SK-N-SH (cell line): ENCODE data around the gene SYT14. TPM values are rescaled to one million over a fixed set of nuclear protein-coding genes. Genes with fewer than 3 reads are reported as not detected.

Experiments
- CTCF ChIA-PET: fragments of 300-600, 350-600 bp; formaldehyde crosslinking; extraction: SDS; loops from one replicate; lab custom pipeline; 2021; lab: Yijun Ruan, JAX
- POLR2A ChIA-PET: fragments of 350-600 bp; sonication (Branson Sonifier 250); formaldehyde crosslinking; extraction: SDS; loops from one replicate; lab custom pipeline; 2020; ENCODE audit warnings: antibody characterized with exemption, inconsistent platforms; lab: Yijun Ruan, JAX
- DNase-seq: peaks from one replicate; pipeline ENCODE4 v3.0.0; 2012
- H2AFZ ChIP-seq: fragments of 200-600 bp; sonication (generic); 2 replicates; pipeline ENCODE4 v1.8.1; 2016; ENCODE audit warnings: antibody characterized with exemption, mild to moderate bottlenecking, low read depth
- H3F3A ChIP-seq: fragments of 200-600 bp; sonication (generic); replicated peaks from 2 replicates; pipeline ENCODE3; 2016; ENCODE audit warnings: antibody characterized with exemption, mild to moderate bottlenecking; ENCODE audit not compliant: insufficient read depth
- H3K27ac ChIP-seq, 2 experiments: fragments of 200-500 bp in 1 of 2; fragments of 200-600 bp in 1 of 2; sonication (Bioruptor generic) in 1 of 2; sonication (generic), shearing (Covaris generic) in 1 of 2; 2 replicates each; pipeline versions ENCODE4 v1.5.1 to v1.6.1; 2014 to 2016; ENCODE audit warnings: low read depth in 2 of 2, inconsistent platforms in 1 of 2, low read length in 1 of 2, mild to moderate bottlenecking in 1 of 2, mixed read lengths in 1 of 2
- H3K27me3 ChIP-seq: fragments of 200-600 bp; sonication (generic), shearing (Covaris generic); 2 replicates; pipeline ENCODE4 v1.6.1; 2016; ENCODE audit warnings: mixed run types; ENCODE audit not compliant: insufficient read depth
- H3K36me3 ChIP-seq, 2 experiments: fragments of 200-500 bp in 1 of 2; fragments of 200-600 bp in 1 of 2; sonication (Bioruptor generic) in 1 of 2; sonication (generic) in 1 of 2; replicated peaks in 1 of 2; 2 replicates each; pipeline versions ENCODE3 to v1.5.1; 2014 to 2016; ENCODE audit warnings: low read length in 1 of 2, mild to moderate bottlenecking in 1 of 2; ENCODE audit not compliant: insufficient read depth in 2 of 2, control insufficient read depth in 1 of 2
- H3K4me1 ChIP-seq, 2 experiments: fragments of 200-500 bp in 1 of 2; fragments of 200-600 bp in 1 of 2; sonication (Bioruptor generic) in 1 of 2; sonication (generic), shearing (Covaris generic) in 1 of 2; 2 replicates each; pipeline versions ENCODE4 v1.5.1 to v1.6.1; 2014 to 2016; ENCODE audit warnings: low read depth in 1 of 2, low read length in 1 of 2, mixed run types in 1 of 2; ENCODE audit not compliant: insufficient read depth in 2 of 2, control insufficient read depth in 1 of 2
- H3K4me2 ChIP-seq: fragments of 200-600 bp; sonication (generic), shearing (Covaris generic); 2 replicates; pipeline ENCODE4 v1.6.1; 2017; ENCODE audit warnings: mixed run types
- H3K4me3 ChIP-seq, 2 experiments: fragments of 200-500 bp in 1 of 2; fragments of 200-600 bp in 1 of 2; sonication (Bioruptor generic) in 1 of 2; sonication (generic), shearing (Covaris generic) in 1 of 2; 2 replicates each; pipeline versions ENCODE4 v1.5.1 to v1.8.1; 2014 to 2016; ENCODE audit warnings: low read depth in 2 of 2, inconsistent platforms in 1 of 2, low read length in 1 of 2, mild to moderate bottlenecking in 1 of 2, mixed read lengths in 1 of 2, moderate library complexity in 1 of 2
- H3K79me2 ChIP-seq: fragments of 200-600 bp; sonication (generic); 2 replicates; pipeline ENCODE4 v1.8.1; 2017; ENCODE audit warnings: mild to moderate bottlenecking; ENCODE audit not compliant: insufficient read depth
- H3K9ac ChIP-seq: fragments of 200-600 bp; sonication (generic); 2 replicates; pipeline ENCODE4 v1.6.1; 2017; ENCODE audit warnings: mixed run types
- H3K9me2 ChIP-seq: fragments of 200-600 bp; sonication (generic); 2 replicates; pipeline ENCODE4 v1.6.1; 2017; ENCODE audit warnings: mixed run types
- H3K9me3 ChIP-seq: fragments of 200-600 bp; sonication (generic); 2 replicates; pipeline ENCODE4 v1.6.1; 2017; ENCODE audit warnings: mixed run types, mild to moderate bottlenecking, moderate library complexity
- H4K20me1 ChIP-seq: fragments of 200-600 bp; sonication (generic); 2 replicates; pipeline ENCODE4 v1.6.1; 2017; ENCODE audit warnings: mild to moderate bottlenecking, mixed run types; ENCODE audit not compliant: insufficient read depth
- ELF1 ChIP-seq: IDR thresholded peaks from 2 replicates; pipeline ENCODE4 v1.4.0; 2012
- FOSL2 ChIP-seq: IDR thresholded peaks from 2 replicates; pipeline ENCODE4 v1.4.0; 2012; ENCODE audit warnings: low read depth, mild to moderate bottlenecking, moderate library complexity, borderline replicate concordance
- JUND ChIP-seq: IDR thresholded peaks from 2 replicates; pipeline ENCODE4 v1.4.0; 2012
- MEF2A ChIP-seq: IDR thresholded peaks from 2 replicates; pipeline ENCODE4 v1.4.0; 2012; ENCODE audit warnings: low read depth, borderline replicate concordance
- NFIC ChIP-seq: IDR thresholded peaks from 2 replicates; pipeline ENCODE4 v1.4.0; 2012; ENCODE audit warnings: borderline replicate concordance
- NRF1 ChIP-seq: IDR thresholded peaks from 2 replicates; pipeline ENCODE4 v1.6.1; 2012; ENCODE audit warnings: low read depth, mild to moderate bottlenecking, low read length
- POLR2AphosphoS5 ChIP-seq: IDR thresholded peaks from 2 replicates; pipeline ENCODE4 v1.6.1; 2012; ENCODE audit warnings: low read depth, low read length
- RAD21 ChIP-seq: IDR thresholded peaks from 2 replicates; pipeline ENCODE4 v1.6.1; 2012; ENCODE audit warnings: mild to moderate bottlenecking, low read length
- RCOR1 ChIP-seq: fragments of 150-350 bp; IDR thresholded peaks from 2 replicates; pipeline ENCODE4 v1.6.1; 2017; ENCODE audit warnings: antibody characterized with exemption, low read length
- SMC3 ChIP-seq: IDR thresholded peaks from 2 replicates; pipeline ENCODE4 v1.6.1; 2012; ENCODE audit warnings: low read depth, low read length, improper control_type of control experiment
- USF1 ChIP-seq: IDR thresholded peaks from 2 replicates; pipeline ENCODE4 v1.4.0; 2012; ENCODE audit warnings: low read depth, borderline replicate concordance
- YY1 ChIP-seq: IDR thresholded peaks from 2 replicates; pipeline ENCODE4 v1.4.0; 2012; ENCODE audit warnings: low read depth, mild to moderate bottlenecking
- ZBTB33 ChIP-seq: IDR thresholded peaks from 2 replicates; pipeline ENCODE4 v1.4.0; 2012; ENCODE audit warnings: low read depth, borderline replicate concordance
- WGBS: methylation state at CpG from one replicate; pipeline ENCODE4 v1.1.6; 2017; ENCODE audit warnings: low lambda C conversion rate; 5-methylcytosine and 5-hydroxymethylcytosine counted together
- polyA plus RNA-seq, 3 experiments: library from polyadenylated mRNA; depleted of rRNA; stranded (reverse); fragments of >200 nt; gene quantifications; 2 replicates each; pipeline ENCODE4 v1.2.3, GENCODE V29; 2012
- TF ChIP-seq, protein P1 (sequence below): fragments of 200-600 bp; sonication (generic); IDR thresholded peaks from 2 replicates; pipeline ENCODE4 v1.6.1; 2017; ENCODE audit warnings: antibody characterized with exemption, mild to moderate bottlenecking, moderate library complexity
- TF ChIP-seq, protein P2 (sequence below): fragments of 150-350 bp; IDR thresholded peaks from 2 replicates; pipeline ENCODE4 v1.6.1; 2016; ENCODE audit warnings: mild to moderate bottlenecking, low read depth, low read length
- TF ChIP-seq, protein P3 (sequence below): IDR thresholded peaks from 2 replicates; pipeline ENCODE4 v1.4.0; 2012; ENCODE audit warnings: low read depth
- TF ChIP-seq, protein P4 (sequence below): IDR thresholded peaks from 2 replicates; pipeline ENCODE4; 2012

SYT14 gene
- polyA plus RNA-seq, 1 of the 3 experiments (the other 2 are of a cell fraction): 1.2 TPM

- no peak for TF ChIP-seq NFIC
- TF ChIP-seq, protein P1, sequence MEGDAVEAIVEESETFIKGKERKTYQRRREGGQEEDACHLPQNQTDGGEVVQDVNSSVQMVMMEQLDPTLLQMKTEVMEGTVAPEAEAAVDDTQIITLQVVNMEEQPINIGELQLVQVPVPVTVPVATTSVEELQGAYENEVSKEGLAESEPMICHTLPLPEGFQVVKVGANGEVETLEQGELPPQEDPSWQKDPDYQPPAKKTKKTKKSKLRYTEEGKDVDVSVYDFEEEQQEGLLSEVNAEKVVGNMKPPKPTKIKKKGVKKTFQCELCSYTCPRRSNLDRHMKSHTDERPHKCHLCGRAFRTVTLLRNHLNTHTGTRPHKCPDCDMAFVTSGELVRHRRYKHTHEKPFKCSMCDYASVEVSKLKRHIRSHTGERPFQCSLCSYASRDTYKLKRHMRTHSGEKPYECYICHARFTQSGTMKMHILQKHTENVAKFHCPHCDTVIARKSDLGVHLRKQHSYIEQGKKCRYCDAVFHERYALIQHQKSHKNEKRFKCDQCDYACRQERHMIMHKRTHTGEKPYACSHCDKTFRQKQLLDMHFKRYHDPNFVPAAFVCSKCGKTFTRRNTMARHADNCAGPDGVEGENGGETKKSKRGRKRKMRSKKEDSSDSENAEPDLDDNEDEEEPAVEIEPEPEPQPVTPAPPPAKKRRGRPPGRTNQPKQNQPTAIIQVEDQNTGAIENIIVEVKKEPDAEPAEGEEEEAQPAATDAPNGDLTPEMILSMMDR: no peak
- TF ChIP-seq FOSL2: no peak
- TF ChIP-seq, protein P2, sequence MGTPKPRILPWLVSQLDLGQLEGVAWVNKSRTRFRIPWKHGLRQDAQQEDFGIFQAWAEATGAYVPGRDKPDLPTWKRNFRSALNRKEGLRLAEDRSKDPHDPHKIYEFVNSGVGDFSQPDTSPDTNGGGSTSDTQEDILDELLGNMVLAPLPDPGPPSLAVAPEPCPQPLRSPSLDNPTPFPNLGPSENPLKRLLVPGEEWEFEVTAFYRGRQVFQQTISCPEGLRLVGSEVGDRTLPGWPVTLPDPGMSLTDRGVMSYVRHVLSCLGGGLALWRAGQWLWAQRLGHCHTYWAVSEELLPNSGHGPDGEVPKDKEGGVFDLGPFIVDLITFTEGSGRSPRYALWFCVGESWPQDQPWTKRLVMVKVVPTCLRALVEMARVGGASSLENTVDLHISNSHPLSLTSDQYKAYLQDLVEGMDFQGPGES: no peak
- TF ChIP-seq MEF2A: no peak
- no peak for TF ChIP-seq YY1
- no peak for TF ChIP-seq NRF1
- no peak for TF ChIP-seq USF1
- TF ChIP-seq JUND: no peak
- TF ChIP-seq ZBTB33: no peak
- TF ChIP-seq, all 33 proteins: peak for 0
- H3K9me2 ChIP-seq: peaks cover 4% of the 10 kb centered on the region; the same call in 1 of the 2 replicates
- no peaks in the 10 kb centered on the region for H4K20me1 ChIP-seq
- H3K9me3 ChIP-seq: peaks cover 8% of the 10 kb centered on the region; the same call in 1 of the 2 replicates
- 82% methylated on average over 1 of the region's 1 CpG for WGBS
- no peak overlapping the region for H3K9ac ChIP-seq
- POLR2A ChIA-PET: no interaction called here
- H3K36me3 ChIP-seq: peaks cover 0 to 32% of the 10 kb centered on the region in 2 experiments
- no peak overlapping the region for H3K4me3 ChIP-seq
- peaks cover 9% of the 10 kb centered on the region for H3F3A ChIP-seq
- no peak overlapping the region for H3K4me2 ChIP-seq
- H2AFZ ChIP-seq: no peak overlapping the region
- CTCF ChIA-PET: no interaction called here
- H3K79me2 ChIP-seq: no peaks in the 10 kb centered on the region
- no peaks in the 10 kb centered on the region for H3K27me3 ChIP-seq
- no peaks in the 10 kb centered on the region for H3K4me1 ChIP-seq
- H3K27ac ChIP-seq: no peak overlapping the region
- DNase-seq: no peak
These were observed 90.0 kb downstream of the SYT14 start for GRCh38 chr1:210027994-210028393.

- DNase-seq: no peak
- Histone ChIP-seq H3K4me2 (no peak overlapping the region), H4K20me1 (no peaks in the 10 kb centered on the region), H2AFZ (no peak overlapping the region), H3K36me3 (peaks cover 0 to 41% of the 10 kb centered on the region in 2 experiments), H3K9me2 (peaks cover 4% of the 10 kb centered on the region; the same call in 1 of the 2 replicates), H3K27me3 (no peaks in the 10 kb centered on the region), H3K4me1 (no peaks in the 10 kb centered on the region), H3K9ac (no peak overlapping the region), H3K79me2 (no peaks in the 10 kb centered on the region; the same call in 1 of the 2 replicates), H3F3A (peaks cover 5% of the 10 kb centered on the region), H3K9me3 (peaks cover 13% of the 10 kb centered on the region; the same call in 1 of the 2 replicates), H3K4me3 (no peak overlapping the region), H3K27ac (no peak overlapping the region)
- POLR2A ChIA-PET: no interaction called here
- CTCF ChIA-PET: no interaction called here
- WGBS: 74% methylated on average over 1 of the region's 1 CpG
- TF ChIP-seq RAD21 (no peak), RCOR1 (no peak), NRF1 (no peak), SMC3 (no peak), YY1 (no peak), ELF1 (no peak), POLR2AphosphoS5 (no peak), JUND (no peak)
- TF ChIP-seq, protein P2: no peak
- TF ChIP-seq, protein P3, sequence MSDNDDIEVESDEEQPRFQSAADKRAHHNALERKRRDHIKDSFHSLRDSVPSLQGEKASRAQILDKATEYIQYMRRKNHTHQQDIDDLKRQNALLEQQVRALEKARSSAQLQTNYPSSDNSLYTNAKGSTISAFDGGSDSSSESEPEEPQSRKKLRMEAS: no peak
- TF ChIP-seq, protein P4, sequence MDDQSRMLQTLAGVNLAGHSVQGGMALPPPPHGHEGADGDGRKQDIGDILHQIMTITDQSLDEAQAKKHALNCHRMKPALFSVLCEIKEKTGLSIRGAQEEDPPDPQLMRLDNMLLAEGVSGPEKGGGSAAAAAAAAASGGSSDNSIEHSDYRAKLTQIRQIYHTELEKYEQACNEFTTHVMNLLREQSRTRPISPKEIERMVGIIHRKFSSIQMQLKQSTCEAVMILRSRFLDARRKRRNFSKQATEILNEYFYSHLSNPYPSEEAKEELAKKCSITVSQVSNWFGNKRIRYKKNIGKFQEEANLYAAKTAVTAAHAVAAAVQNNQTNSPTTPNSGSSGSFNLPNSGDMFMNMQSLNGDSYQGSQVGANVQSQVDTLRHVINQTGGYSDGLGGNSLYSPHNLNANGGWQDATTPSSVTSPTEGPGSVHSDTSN: no peak
- TF ChIP-seq, protein P1: no peak
These were observed 93.5 kb downstream of the SYT14 start for GRCh38 chr1:210031473-210031872.
